Measurements from ENCODE around the gene RAB3GAP1. TPM values are rescaled to one million over a fixed set of nuclear protein-coding genes. Genes with fewer than 3 reads are reported as not detected.
"Not testable (repeated sequence)": the region's sequence is repeated elsewhere in the genome, so short reads cannot be mapped to it uniquely, and the experiment has no call there.

The RAB3GAP1 gene
- total and polyA plus RNA-seq, 7 donors: 24.5 to 52.7 (median 38.5) TPM

DNA sequence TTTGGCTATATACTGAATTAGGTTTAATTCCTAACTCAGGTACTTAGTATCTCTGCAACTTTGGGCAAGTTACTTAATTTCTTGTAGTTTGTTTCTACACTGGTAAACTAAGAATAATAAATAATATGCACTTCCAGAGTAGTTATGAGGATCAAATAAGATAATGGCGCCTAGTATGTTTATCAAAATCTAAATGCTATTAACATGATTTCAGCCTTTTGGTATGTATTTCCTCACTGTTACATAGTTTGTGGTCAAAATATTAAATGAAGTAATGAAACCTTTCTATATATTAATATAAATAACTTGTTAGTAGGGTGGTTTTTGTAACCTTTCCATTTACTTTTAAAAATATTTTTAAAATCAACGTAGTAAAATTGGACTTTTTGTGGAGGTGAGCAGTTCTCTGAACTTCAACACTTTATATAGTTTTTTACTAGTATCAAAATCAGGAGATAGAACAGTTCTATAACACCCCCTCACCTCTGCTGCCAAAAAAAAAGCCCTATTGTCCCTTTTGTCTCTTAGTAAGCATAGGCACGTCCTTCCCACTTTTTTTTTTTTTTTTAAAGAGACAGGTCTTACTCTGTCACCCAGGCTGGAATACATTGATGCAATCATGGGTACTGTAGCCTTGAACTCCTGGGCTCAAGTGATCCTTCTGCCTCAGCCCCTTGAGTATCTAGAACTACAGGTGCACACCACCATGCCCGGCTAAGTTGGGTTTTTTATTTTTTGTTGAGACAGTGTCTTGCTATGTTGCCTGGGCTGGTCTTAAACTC lies 44.8 kb downstream of the RAB3GAP1 start:
- no peaks in the 10 kb centered on the region for H3K4me1 ChIP-seq
- H3K9me3 ChIP-seq: no peaks in the 10 kb centered on the region
- TF ChIP-seq, protein P1, sequence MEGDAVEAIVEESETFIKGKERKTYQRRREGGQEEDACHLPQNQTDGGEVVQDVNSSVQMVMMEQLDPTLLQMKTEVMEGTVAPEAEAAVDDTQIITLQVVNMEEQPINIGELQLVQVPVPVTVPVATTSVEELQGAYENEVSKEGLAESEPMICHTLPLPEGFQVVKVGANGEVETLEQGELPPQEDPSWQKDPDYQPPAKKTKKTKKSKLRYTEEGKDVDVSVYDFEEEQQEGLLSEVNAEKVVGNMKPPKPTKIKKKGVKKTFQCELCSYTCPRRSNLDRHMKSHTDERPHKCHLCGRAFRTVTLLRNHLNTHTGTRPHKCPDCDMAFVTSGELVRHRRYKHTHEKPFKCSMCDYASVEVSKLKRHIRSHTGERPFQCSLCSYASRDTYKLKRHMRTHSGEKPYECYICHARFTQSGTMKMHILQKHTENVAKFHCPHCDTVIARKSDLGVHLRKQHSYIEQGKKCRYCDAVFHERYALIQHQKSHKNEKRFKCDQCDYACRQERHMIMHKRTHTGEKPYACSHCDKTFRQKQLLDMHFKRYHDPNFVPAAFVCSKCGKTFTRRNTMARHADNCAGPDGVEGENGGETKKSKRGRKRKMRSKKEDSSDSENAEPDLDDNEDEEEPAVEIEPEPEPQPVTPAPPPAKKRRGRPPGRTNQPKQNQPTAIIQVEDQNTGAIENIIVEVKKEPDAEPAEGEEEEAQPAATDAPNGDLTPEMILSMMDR (IDR thresholded peaks at IDR 0.05): no peak
- DNase-seq: no peak
- intact Hi-C loops (cut with DNase I): no loop called here
- H3K4me3 ChIP-seq: no peak overlapping the region
- no peaks in the 10 kb centered on the region for H3K27me3 ChIP-seq (ENCODE audit: insufficient read depth in 3 of 3, low read length in 2 of 3)
- H3K36me3 ChIP-seq (ENCODE audit: insufficient read depth in 1 of 2, low read depth in 1 of 2): peaks cover 0 to 42% of the 10 kb centered on the region in 2 donors
- ATAC-seq: no peak
- H3K27ac ChIP-seq: no peak overlapping the region
- WGBS, 3 donors: 83 to 91% (median 86%) methylated on average over 4 of the region's 4 CpGs

DNA sequence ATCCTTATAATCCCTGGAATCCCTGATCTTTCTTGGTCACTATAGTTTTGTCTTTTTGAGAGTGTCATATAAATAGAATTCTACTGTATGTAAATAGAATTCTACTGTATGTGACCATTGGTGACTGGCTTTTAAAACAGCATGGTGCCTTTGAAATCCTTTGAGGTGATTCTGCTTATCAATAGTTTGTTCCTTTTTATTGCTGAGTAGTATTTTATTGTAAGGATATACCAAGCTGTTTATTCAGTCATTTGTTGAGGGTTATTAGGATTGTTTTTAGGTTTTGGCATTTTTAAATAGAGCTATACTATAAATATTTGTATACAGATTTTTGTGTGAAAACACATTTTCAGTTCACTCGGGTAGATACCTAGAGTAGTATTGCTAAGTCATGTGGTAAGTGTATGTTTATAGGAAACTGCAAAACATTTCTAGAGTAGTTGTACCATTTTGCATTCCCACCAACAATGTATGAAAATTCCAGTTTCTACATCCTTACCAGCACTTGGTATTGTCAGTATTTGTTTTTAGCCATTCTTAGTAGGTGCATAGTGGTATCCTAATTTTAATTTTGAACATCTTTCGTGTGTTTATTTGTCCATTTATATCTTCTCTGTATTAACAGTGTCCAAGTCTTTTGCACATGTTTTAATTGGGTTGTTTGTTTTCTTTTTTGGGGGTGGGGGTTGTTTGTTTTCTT lies 45.6 kb downstream of the RAB3GAP1 start:
- WGBS, 3 donors: 96 to 100% (median 99%) methylated on average over 2 of the region's 2 CpGs
- no peaks in the 10 kb centered on the region for H3K4me1 ChIP-seq
- intact Hi-C loops (cut with DNase I): no loop called here
- DNase-seq (no peak), ATAC-seq (no peak)
- H3K27ac ChIP-seq: no peak overlapping the region
- no peaks in the 10 kb centered on the region for H3K9me3 ChIP-seq
- peaks cover 0 to 34% of the 10 kb centered on the region in 2 donors for H3K36me3 ChIP-seq (ENCODE audit: insufficient read depth in 1 of 2, low read depth in 1 of 2)
- TF ChIP-seq, protein P1 (IDR thresholded peaks at IDR 0.05): no peak
- H3K27me3 ChIP-seq (ENCODE audit: insufficient read depth in 3 of 3, low read length in 2 of 3): no peaks in the 10 kb centered on the region
- no peak overlapping the region for H3K4me3 ChIP-seq

DNA sequence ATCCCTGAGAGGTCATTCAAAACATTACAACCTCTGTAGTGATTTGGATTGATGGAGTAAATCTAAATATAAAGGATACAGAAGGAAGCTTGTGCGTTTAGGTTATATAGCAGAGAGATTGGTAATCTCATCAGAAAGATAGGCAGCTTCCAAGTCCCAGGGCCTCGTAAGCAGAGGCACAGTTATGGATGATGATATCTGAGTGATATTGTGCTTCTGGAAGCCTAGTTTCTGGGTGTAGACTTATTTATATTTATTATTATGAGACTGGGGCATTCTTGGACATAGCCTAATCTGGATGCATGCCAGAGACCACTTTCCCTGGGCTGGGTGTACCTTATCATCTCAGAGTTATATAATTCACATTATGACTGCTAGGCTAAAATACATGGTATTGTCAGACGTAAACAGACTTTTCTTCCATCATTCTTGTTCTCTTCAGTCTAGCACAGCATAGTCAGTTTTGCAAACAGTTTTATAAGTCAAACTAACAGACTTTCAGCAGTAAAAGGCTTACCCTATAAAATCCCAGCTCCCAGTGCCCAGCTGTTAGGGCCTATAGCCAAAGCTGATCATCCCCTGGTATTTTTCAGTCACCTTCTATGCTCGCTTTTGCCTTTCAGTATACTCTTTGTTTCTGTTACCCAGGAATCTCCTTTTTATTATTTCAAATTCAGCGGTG lies 47.9 kb downstream of the RAB3GAP1 start:
- H3K4me3 ChIP-seq: no peak overlapping the region
- intact Hi-C loops (cut with DNase I): no loop called here
- H3K4me1 ChIP-seq: no peaks in the 10 kb centered on the region
- H3K36me3 ChIP-seq (ENCODE audit: insufficient read depth in 1 of 2, low read depth in 1 of 2): peaks cover 0 to 12% of the 10 kb centered on the region in 2 donors
- no peaks in the 10 kb centered on the region for H3K9me3 ChIP-seq
- no peak overlapping the region for H3K27ac ChIP-seq
- DNase-seq (no peak), ATAC-seq (no peak)
- TF ChIP-seq, protein P1 (IDR thresholded peaks at IDR 0.05): no peak
- H3K27me3 ChIP-seq (ENCODE audit: insufficient read depth in 3 of 3, low read length in 2 of 3): no peaks in the 10 kb centered on the region
- 73 to 80% (median 76%) methylated on average over 5 of the region's 5 CpGs for WGBS, 3 donors

GRCh38 chr2:135103843-135104242 lies 51.8 kb downstream of the RAB3GAP1 start:
- Histone ChIP-seq H3K36me3 (ENCODE audit: insufficient read depth in 1 of 2, low read depth in 1 of 2) (no peaks in the 10 kb centered on the region), H3K4me1 (no peaks in the 10 kb centered on the region), H3K4me3 (no peak overlapping the region), H3K9me3 (no peaks in the 10 kb centered on the region), H3K27ac (no peak overlapping the region), H3K27me3 (ENCODE audit: insufficient read depth in 3 of 3, low read length in 2 of 3) (no peaks in the 10 kb centered on the region)
- TF ChIP-seq, protein P1 (IDR thresholded peaks at IDR 0.05): no peak
- intact Hi-C loops (cut with DNase I): no loop called here
- WGBS, 3 donors: 94 to 100% (median 97%) methylated on average over 1 of the region's 1 CpG
- DNase-seq (no peak), ATAC-seq (no peak)

DNA sequence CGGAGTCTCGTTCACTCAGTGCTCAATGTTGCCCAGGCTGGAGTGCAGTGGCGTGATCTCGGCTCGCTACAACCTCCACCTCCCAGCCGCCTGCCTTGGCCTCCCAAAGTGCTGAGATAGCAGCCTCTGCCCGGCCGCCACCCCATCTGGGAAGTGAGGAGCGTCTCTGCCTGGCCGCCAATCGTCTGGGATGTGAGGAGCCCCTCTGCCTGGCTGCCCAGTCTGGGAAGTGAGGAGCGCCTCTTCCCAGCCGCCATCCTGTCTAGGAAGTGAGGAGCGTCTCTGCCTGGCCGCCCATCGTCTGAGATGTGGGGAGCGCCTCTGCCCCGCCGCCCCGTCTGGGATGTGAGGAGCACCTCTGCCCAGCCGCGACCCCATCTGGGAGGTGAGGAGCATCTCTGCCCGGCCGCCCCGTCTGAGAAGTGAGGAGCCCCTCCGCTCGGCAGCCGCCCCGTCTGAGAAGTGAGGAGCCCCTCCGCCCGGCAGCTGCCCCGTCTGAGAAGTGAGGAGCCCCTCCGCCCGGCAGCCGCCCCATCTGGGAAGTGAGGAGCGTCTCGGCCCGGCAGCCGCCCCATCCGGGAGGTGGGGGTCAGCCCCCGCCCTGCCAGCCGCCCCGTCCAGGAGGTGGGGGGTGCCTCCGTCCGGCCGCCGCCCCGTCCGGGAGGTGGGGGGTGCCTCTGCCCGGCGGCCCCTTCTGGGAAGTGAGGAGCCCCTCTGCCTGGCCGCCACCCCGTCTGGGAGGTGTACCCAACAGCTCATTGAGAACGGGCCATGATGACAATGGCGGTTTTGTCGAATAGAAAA lies 53.6 kb downstream of the RAB3GAP1 start:
- ATAC-seq; H3K9me3 ChIP-seq; H3K27me3 ChIP-seq (ENCODE audit: insufficient read depth in 3 of 3, low read length in 2 of 3); H3K4me3 ChIP-seq; H3K27ac ChIP-seq; H3K4me1 ChIP-seq; DNase-seq; H3K36me3 ChIP-seq (ENCODE audit: insufficient read depth in 1 of 2, low read depth in 1 of 2); intact Hi-C loops (cut with DNase I): not testable (repeated sequence)
- WGBS, 3 donors: 95 to 98% (median 98%) methylated on average over 37 to 51 of the region's 56 CpGs
